ENCODE results near the gene GPC6.

DNA sequence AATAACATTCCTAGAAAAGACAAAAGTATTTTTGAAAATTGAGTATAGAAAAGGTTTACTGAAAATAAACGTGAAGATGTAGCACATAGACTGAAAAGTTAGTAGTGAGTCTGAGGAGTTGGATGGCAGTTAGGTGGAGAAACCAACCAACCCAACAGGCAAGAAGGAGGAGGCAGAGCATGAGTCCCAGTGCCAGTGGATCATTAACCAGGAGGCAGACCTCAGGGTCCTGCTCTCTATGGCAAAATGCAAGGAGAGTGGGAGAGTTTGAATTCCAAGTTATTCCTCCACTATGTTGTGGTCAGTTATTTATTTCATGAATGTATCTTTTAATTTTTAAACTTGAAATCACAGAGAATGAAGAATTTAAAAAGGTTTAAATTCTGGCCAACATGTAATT, 446.4 kb downstream of the GPC6 start:
- TF ChIP-seq, protein P1, sequence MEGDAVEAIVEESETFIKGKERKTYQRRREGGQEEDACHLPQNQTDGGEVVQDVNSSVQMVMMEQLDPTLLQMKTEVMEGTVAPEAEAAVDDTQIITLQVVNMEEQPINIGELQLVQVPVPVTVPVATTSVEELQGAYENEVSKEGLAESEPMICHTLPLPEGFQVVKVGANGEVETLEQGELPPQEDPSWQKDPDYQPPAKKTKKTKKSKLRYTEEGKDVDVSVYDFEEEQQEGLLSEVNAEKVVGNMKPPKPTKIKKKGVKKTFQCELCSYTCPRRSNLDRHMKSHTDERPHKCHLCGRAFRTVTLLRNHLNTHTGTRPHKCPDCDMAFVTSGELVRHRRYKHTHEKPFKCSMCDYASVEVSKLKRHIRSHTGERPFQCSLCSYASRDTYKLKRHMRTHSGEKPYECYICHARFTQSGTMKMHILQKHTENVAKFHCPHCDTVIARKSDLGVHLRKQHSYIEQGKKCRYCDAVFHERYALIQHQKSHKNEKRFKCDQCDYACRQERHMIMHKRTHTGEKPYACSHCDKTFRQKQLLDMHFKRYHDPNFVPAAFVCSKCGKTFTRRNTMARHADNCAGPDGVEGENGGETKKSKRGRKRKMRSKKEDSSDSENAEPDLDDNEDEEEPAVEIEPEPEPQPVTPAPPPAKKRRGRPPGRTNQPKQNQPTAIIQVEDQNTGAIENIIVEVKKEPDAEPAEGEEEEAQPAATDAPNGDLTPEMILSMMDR (optimal IDR thresholded peaks at IDR 0.05 in 1 of 3, IDR thresholded peaks at IDR 0.05 in 1 of 3, conservative IDR thresholded peaks at IDR 0.05 in 1 of 3; ENCODE audit: extremely low read depth in 1 of 3, insufficient read depth in 2 of 3, low read length in 3 of 3) = no peak
- TF ChIP-seq EZH2 (IDR thresholded peaks at IDR 0.05; ENCODE audit: low read length) = no peak

Data from keratinocyte (primary cell).